Caco-2 (cell line): ENCODE measurements around the gene PDE3B. TPM values are rescaled to one million over a fixed set of nuclear protein-coding genes. Genes with fewer than 3 reads are reported as not detected.
"Not testable (repeated sequence)": the region's sequence is repeated elsewhere in the genome, so short reads cannot be mapped to it uniquely, and the experiment has no call there.

Source experiments
- BruUV-seq: library from RNA; stranded (reverse); fragments of 400-500 nt; replicated peaks from 2 replicates; lab custom pipeline; 2021; lab: Mats Ljungman, UMichigan
- CTCF ChIA-PET: fragments of 300-600 bp; sonication (Branson Sonifier 250); formaldehyde crosslinking; loops from one replicate; lab custom pipeline; 2022; ENCODE audit warnings: antibody characterized with exemption; lab: Charles Lee
- POLR2A ChIA-PET: fragments of 300-600 bp; sonication (Branson Sonifier 250); formaldehyde crosslinking; loops from one replicate; lab custom pipeline; 2022; ENCODE audit warnings: antibody characterized with exemption; lab: Charles Lee
- DNase-seq, 2 experiments: peaks; one replicate each; pipeline versions ENCODE4 v3.0.0 to v3.0.0-alpha.2; 2020 to 2022
- H3K27me3 ChIP-seq: replicated peaks from 2 replicates; pipeline ENCODE4 v1.6.0; 2011; ENCODE audit warnings: low read length; ENCODE audit not compliant: control insufficient read depth, insufficient read depth
- H3K36me3 ChIP-seq: 2 replicates; pipeline ENCODE4 v1.5.1; 2011; ENCODE audit warnings: low read length; ENCODE audit not compliant: control insufficient read depth, insufficient read depth
- H3K4me1 ChIP-seq: fragments of 250-450 bp; sonication (Bioruptor Pico); 2 replicates; pipeline ENCODE4 v1.5.1; 2020; ENCODE audit warnings: mild to moderate bottlenecking
- H3K4me3 ChIP-seq: 2 replicates; pipeline ENCODE4 v1.5.1; 2011; ENCODE audit warnings: low read depth, mild to moderate bottlenecking, control low read depth, low read length
- H3K9me3 ChIP-seq: fragments of 250-450 bp; sonication (Bioruptor Pico); 2 replicates; pipeline ENCODE4 v1.5.1; 2020; ENCODE audit warnings: mild to moderate bottlenecking, moderate library complexity
- H3K27ac Mint-ChIP-seq: one replicate; pipeline ENCODE4 v1.8.0; 2022; ENCODE audit warnings: mixed read lengths; ENCODE audit not compliant: unreplicated experiment
- H3K27me3 Mint-ChIP-seq: one replicate; pipeline ENCODE4 v1.8.0; 2022; ENCODE audit warnings: mixed read lengths; ENCODE audit not compliant: insufficient read depth, unreplicated experiment
- H3K36me3 Mint-ChIP-seq: one replicate; pipeline ENCODE4 v1.8.0; 2022; ENCODE audit warnings: mild to moderate bottlenecking, mixed read lengths; ENCODE audit not compliant: insufficient read depth, unreplicated experiment
- H3K4me1 Mint-ChIP-seq: one replicate; pipeline ENCODE4 v1.8.0; 2022; ENCODE audit warnings: low read depth, mixed read lengths; ENCODE audit not compliant: unreplicated experiment
- H3K4me3 Mint-ChIP-seq: one replicate; pipeline ENCODE4 v1.8.0; 2022; ENCODE audit warnings: mild to moderate bottlenecking, moderate library complexity, mixed read lengths; ENCODE audit not compliant: unreplicated experiment
- H3K9me3 Mint-ChIP-seq: one replicate; pipeline ENCODE4 v1.8.0; 2022; ENCODE audit warnings: mixed read lengths; ENCODE audit not compliant: unreplicated experiment
- intact Hi-C: fragments of 100-400 bp; cut with micrococcal nuclease; formaldehyde crosslinking; loops from one replicate; pipeline ENCODE4 v1.10.0; 2022; ENCODE audit not compliant: unreplicated experiment
- total RNA-seq: library from RNA; stranded (reverse); gene quantifications from 2 replicates; pipeline ENCODE4 v1.2.3, GENCODE V29; 2022
- TF ChIP-seq, protein P1 (sequence below), 2 experiments: fragments of 200-600 bp in 1 of 2; IDR thresholded peaks; 1 replicate in 1 of 2; 2 replicates in 1 of 2; pipeline versions ENCODE4 v1.5.1 to v1.8.0; 2011 to 2022; ENCODE audit warnings: antibody characterized with exemption in 1 of 2, control low read depth in 1 of 2, inconsistent platforms in 1 of 2, low read depth in 1 of 2, low read length in 1 of 2, mild to moderate bottlenecking in 1 of 2, moderate library complexity in 1 of 2; ENCODE audit not compliant: insufficient read depth in 1 of 2, severe bottlenecking in 1 of 2, unreplicated experiment in 1 of 2

The PDE3B gene
- total RNA-seq, 1 experiment from 2014 or later = 21.8 TPM

DNA sequence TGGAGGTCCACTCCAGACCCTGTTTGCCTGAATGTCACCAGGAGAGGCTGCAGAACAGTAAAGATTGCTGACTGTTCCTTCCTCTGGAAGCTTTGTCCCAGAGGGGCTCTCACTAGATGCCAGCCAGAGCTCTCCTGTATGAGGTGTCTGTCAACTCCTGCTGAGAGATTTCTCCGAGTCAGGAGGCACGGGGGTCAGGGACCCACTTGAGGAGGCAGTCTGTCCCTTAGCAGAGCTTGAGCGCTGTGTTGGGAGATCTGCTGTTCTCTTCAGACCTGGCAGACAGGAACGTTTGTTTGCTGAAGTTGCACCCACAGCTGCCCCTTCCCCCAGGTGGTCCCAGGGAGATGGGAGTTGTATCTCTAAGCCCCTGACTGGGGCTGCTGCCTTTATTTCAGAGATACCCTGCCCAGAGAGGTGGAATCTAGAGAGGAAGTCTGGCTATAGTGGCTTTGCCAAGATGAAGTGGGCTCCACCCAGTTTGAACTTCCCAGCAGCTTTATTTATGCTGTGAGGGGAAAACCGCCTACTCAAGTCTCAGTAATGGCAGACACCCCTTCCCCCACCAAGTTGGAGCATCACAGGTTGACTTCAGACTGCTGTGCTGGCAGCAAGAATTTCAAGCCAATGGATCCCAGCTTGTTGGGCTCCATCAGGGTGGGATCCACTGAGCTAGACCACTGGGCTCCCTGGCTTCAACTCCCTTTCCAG, 99.4 kb downstream of the PDE3B start:
- Histone ChIP-seq H3K9me3 (no peaks in the 10 kb centered on the region), H3K36me3 (no peaks in the 10 kb centered on the region), H3K27me3 (no peaks in the 10 kb centered on the region), H3K4me3 (no peak overlapping the region), H3K4me1 (no peaks in the 10 kb centered on the region)
- no peak for DNase-seq
- Mint-ChIP-seq H3K4me3 (no peak overlapping the region), H3K27ac (no peak overlapping the region), H3K36me3 (no peaks in the 10 kb centered on the region), H3K27me3 (no peaks in the 10 kb centered on the region), H3K9me3 (peaks cover 11% of the 10 kb centered on the region), H3K4me1 (peaks cover 8% of the 10 kb centered on the region)
- intact Hi-C loops = no loop called here
- CTCF ChIA-PET = no interaction called here
- BruUV-seq = no TSS peak
- TF ChIP-seq, protein P1, sequence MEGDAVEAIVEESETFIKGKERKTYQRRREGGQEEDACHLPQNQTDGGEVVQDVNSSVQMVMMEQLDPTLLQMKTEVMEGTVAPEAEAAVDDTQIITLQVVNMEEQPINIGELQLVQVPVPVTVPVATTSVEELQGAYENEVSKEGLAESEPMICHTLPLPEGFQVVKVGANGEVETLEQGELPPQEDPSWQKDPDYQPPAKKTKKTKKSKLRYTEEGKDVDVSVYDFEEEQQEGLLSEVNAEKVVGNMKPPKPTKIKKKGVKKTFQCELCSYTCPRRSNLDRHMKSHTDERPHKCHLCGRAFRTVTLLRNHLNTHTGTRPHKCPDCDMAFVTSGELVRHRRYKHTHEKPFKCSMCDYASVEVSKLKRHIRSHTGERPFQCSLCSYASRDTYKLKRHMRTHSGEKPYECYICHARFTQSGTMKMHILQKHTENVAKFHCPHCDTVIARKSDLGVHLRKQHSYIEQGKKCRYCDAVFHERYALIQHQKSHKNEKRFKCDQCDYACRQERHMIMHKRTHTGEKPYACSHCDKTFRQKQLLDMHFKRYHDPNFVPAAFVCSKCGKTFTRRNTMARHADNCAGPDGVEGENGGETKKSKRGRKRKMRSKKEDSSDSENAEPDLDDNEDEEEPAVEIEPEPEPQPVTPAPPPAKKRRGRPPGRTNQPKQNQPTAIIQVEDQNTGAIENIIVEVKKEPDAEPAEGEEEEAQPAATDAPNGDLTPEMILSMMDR (IDR thresholded peaks at IDR 0.05; ENCODE audit: insufficient read depth in 1 of 2, low read depth in 1 of 2, low read length in 1 of 2, severe bottlenecking in 1 of 2, unreplicated experiment in 1 of 2) = no peak
- POLR2A ChIA-PET = no interaction called here

- H3K4me1 ChIP-seq, H3K27me3 Mint-ChIP-seq, H3K4me3 Mint-ChIP-seq, H3K9me3 ChIP-seq, BruUV-seq, CTCF ChIA-PET, H3K36me3 Mint-ChIP-seq, POLR2A ChIA-PET, H3K4me3 ChIP-seq, H3K27ac Mint-ChIP-seq, H3K36me3 ChIP-seq, intact Hi-C loops, H3K27me3 ChIP-seq, H3K4me1 Mint-ChIP-seq, DNase-seq: not testable (repeated sequence)
- peaks cover 11% of the 10 kb centered on the region for H3K9me3 Mint-ChIP-seq
Measured at GRCh38 chr11:14743667-14744066, 100.1 kb downstream of the PDE3B start.

- H3K4me3 Mint-ChIP-seq = no peak overlapping the region
- Histone ChIP-seq H3K4me3 (no peak overlapping the region), H3K9me3 (no peaks in the 10 kb centered on the region), H3K36me3 (no peaks in the 10 kb centered on the region), H3K4me1 (no peaks in the 10 kb centered on the region), H3K27me3 (no peaks in the 10 kb centered on the region)
- TF ChIP-seq, protein P1 (IDR thresholded peaks at IDR 0.05; ENCODE audit: insufficient read depth in 1 of 2, low read depth in 1 of 2, low read length in 1 of 2, severe bottlenecking in 1 of 2, unreplicated experiment in 1 of 2) = no peak
- H3K27me3 Mint-ChIP-seq = no peaks in the 10 kb centered on the region
- H3K9me3 Mint-ChIP-seq = no peaks in the 10 kb centered on the region
- POLR2A ChIA-PET = no interaction called here
- no peak for DNase-seq
- H3K27ac Mint-ChIP-seq = no peak overlapping the region
- CTCF ChIA-PET = no interaction called here
- intact Hi-C loops = no loop called here
- H3K4me1 Mint-ChIP-seq = no peaks in the 10 kb centered on the region
- BruUV-seq = no TSS peak
- H3K36me3 Mint-ChIP-seq = no peaks in the 10 kb centered on the region
Measured at GRCh38 chr11:14746857-14747395, 103.3 kb downstream of the PDE3B start.
